HG02884 (cell line): ENCODE results near the gene C12orf57.

ENCODE experiments used
- ATAC-seq: cut with Tn5 transposase; IDR thresholded peaks from one replicate; pipeline ENCODE4 v1.9.1; 2021; ENCODE audit warnings: mild to moderate bottlenecking, moderate library complexity; ENCODE audit not compliant: unreplicated experiment

C12orf57 gene

GRCh38 chr12:6987956-6988553 lies 44.2 kb downstream of the C12orf57 start:
- no peak for ATAC-seq
